ENCODE measurements around the gene PNPLA5.

The PNPLA5 gene

GRCh38 chr22:43831561-43832392 is 60.0 kb downstream of the PNPLA5 start:
- no peak for TF ChIP-seq CTCF (IDR thresholded peaks at IDR 0.05; ENCODE audit: control insufficient read depth, insufficient read depth, low read depth, low read length, missing control alignments)
- H3K4me3 ChIP-seq (ENCODE audit: control insufficient read depth, low read depth, low read length), result no peak overlapping the region
- no peak for DNase-seq (ENCODE audit: low read depth)

- DNase-seq (ENCODE audit: low read depth), result no peak
- TF ChIP-seq CTCF (IDR thresholded peaks at IDR 0.05; ENCODE audit: control insufficient read depth, insufficient read depth, low read depth, low read length, missing control alignments), result no peak
- no peak overlapping the region for H3K4me3 ChIP-seq (ENCODE audit: control insufficient read depth, low read depth, low read length)
Measured at GRCh38 chr22:43830931-43831560, 60.8 kb downstream of the PNPLA5 start.

GRCh38 chr22:43829904-43830851 is 61.6 kb downstream of the PNPLA5 start:
- H3K4me3 ChIP-seq (ENCODE audit: control insufficient read depth, low read depth, low read length), result no peak overlapping the region
- no peak for TF ChIP-seq CTCF (IDR thresholded peaks at IDR 0.05; ENCODE audit: control insufficient read depth, insufficient read depth, low read depth, low read length, missing control alignments)
- no peak for DNase-seq (ENCODE audit: low read depth)

All from AG09309 (cell line).